Esophagus (tissue), 2 donors: ENCODE results near the gene ALDOA. TPM values are rescaled to one million over a fixed set of nuclear protein-coding genes. Genes with fewer than 3 reads are reported as not detected.
A peak's percentile ranks its signal among the peaks of the same experiment; 100 is the strongest.

Source experiments
- H3K27ac ChIP-seq, 2 donors: one replicate each; pipeline ENCODE4 v1.5.1; 2013; ENCODE audit warnings: low read depth in 2 of 2, mild to moderate bottlenecking in 2 of 2, inconsistent platforms in 1 of 2, low read length in 1 of 2, moderate library complexity in 1 of 2
- H3K27me3 ChIP-seq, 2 donors: one replicate each; pipeline ENCODE4 v1.6.1; 2013; ENCODE audit warnings: low read length in 2 of 2, control low read depth in 1 of 2, mild to moderate bottlenecking in 1 of 2; ENCODE audit not compliant: insufficient read depth in 2 of 2, control insufficient read depth in 1 of 2
- H3K36me3 ChIP-seq, 2 donors: one replicate each; pipeline ENCODE4 v1.6.1; 2013; ENCODE audit warnings: low read length in 1 of 2; ENCODE audit not compliant: control insufficient read depth in 2 of 2, insufficient read depth in 2 of 2
- H3K4me1 ChIP-seq, 2 donors: one replicate each; pipeline ENCODE4 v1.6.1; 2013; ENCODE audit warnings: low read length in 1 of 2; ENCODE audit not compliant: control insufficient read depth in 2 of 2, insufficient read depth in 2 of 2
- H3K4me3 ChIP-seq, 2 donors: one replicate each; pipeline ENCODE4 v1.5.1; 2013; ENCODE audit warnings: low read length in 2 of 2, mild to moderate bottlenecking in 2 of 2, low read depth in 1 of 2, moderate library complexity in 1 of 2
- H3K9me3 ChIP-seq, 2 donors: one replicate each; pipeline ENCODE4 v1.6.1; 2013; ENCODE audit warnings: mild to moderate bottlenecking in 2 of 2, low read depth in 1 of 2, low read length in 1 of 2, moderate library complexity in 1 of 2; ENCODE audit not compliant: control insufficient read depth in 2 of 2, insufficient read depth in 1 of 2
- WGBS, 2 donors: extraction: QIAGEN DNeasy Blood & Tissue Kit; methylation state at CpG; one replicate each; pipeline ENCODE4 v1.1.7; 2013; 5-methylcytosine and 5-hydroxymethylcytosine counted together
- polyA plus RNA-seq, 2 donors: library from polyadenylated mRNA; stranded (reverse); fragments of 200-250 nt; gene quantifications; one replicate each; pipeline ENCODE4 v1.2.3, GENCODE V29; 2013
- donor health status: healthy with polysubstance abuse.
- donor health status: Bipolar disorder and iron deficiency.

Gene ALDOA
- polyA plus RNA-seq, 2 donors, result 1,266 to 1,398 TPM

DNA sequence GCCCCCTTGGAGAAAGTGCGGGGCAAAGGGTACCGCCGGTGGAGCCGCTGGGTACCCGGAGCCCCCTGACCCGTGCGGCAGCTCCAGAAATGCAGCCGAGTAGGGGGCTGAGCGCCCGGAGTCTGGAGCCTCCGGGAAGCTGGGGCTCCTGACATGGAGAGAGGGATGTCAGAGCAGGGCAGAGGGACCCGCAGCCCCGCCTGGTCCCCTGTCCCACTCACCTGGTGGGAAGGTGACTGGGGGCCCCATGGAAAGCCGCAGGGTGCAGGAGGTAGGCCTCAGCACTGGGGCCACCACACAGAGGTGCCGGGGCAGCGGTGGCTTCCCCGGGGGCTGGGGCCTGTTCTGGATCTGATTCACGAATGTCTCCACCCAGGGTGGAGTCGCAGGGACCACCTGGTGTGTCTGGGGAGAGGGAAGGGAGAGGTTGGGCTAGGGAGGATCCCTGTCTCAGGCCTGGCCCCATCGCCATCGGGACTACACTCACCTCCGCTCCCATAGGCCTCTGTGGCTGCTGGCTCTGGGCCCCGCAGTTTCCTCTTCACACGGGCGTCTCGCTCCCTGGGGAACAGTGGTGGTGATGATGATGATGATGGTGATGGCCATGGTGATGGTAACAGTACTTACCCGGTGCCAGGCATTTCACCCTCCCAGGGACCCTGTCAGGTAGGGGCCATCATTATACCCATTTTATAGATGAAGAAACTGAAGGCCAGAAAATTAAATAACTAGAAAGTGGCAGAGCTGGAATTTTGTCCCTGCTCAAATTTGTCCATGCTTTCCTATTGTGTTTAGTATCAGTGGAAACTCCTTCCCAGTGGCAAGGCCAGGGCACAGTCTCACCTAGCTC lies 21.0 kb downstream of the ALDOA start:
- Histone ChIP-seq H3K27me3 (no peaks in the 10 kb centered on the region), H3K36me3 (peaks cover 14 to 45% of the 10 kb centered on the region in 2 donors), H3K9me3 (peaks cover 0 to 2% of the 10 kb centered on the region in 2 donors), H3K27ac (no peak overlapping the region), H3K4me3 (no peak overlapping the region), H3K4me1 (peaks cover 3 to 18% of the 10 kb centered on the region in 2 donors)
- WGBS, 2 donors, result 80 to 85% methylated on average over 26 to 27 of the region's 27 CpGs

DNA sequence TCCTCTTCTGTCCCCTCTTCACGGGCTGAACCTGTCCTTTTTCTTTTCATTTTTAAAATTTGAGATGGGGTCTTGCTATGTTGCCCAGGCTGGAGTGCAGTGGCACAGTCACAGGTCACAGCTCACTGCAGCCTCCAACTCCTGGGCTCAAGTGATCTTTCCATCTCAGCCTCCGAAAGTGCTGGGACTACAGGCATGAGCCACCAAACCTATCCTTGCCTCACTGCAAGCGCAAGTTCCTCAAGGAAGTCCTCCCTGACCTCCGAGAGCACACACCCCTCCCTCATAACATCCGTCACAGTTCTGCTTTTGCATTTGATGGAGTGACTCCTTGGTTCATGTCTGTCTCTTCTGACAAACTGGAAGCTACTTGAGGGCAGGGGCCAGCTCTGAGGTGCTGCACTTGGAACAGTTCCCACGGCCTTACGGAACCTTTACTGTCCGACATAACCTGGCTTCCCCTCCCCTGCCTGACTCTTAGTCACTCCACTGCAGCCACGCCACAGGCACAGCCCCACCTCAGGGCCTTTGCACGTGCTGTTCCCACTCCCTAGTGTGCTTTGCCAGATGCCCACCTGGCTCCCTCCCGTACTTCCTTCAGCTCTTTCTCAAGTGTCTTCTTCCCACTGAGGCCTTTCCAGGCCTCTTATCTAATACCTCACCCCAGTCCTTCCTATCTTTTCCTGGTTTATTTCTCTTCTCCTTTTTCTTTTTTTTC lies 21.8 kb downstream of the ALDOA start:
- 81 to 87% methylated on average over 10 to 11 of the region's 11 CpGs for WGBS, 2 donors
- no peak overlapping the region for H3K27ac ChIP-seq
- H3K4me1 ChIP-seq, result peaks cover 3 to 22% of the 10 kb centered on the region in 2 donors
- H3K4me3 ChIP-seq, result no peak overlapping the region
- H3K27me3 ChIP-seq, result no peaks in the 10 kb centered on the region
- peaks cover 0 to 2% of the 10 kb centered on the region in 2 donors for H3K9me3 ChIP-seq
- peaks cover 14 to 41% of the 10 kb centered on the region in 2 donors for H3K36me3 ChIP-seq

- Histone ChIP-seq H3K9me3 (peaks cover 0 to 2% of the 10 kb centered on the region in 2 donors), H3K36me3 (peaks cover 8 to 31% of the 10 kb centered on the region in 2 donors), H3K27me3 (no peaks in the 10 kb centered on the region), H3K27ac (peak overlapping the region in 1 of 2 donors; percentile 65), H3K4me1 (peaks cover 3 to 25% of the 10 kb centered on the region in 2 donors), H3K4me3 (no peak overlapping the region)
- 59 to 64% methylated on average over 10 of the region's 10 CpGs for whole genome bisulfite sequencing, 2 donors
Observed at GRCh38 chr16:30088237-30088831, 22.8 kb downstream of the ALDOA start.

DNA sequence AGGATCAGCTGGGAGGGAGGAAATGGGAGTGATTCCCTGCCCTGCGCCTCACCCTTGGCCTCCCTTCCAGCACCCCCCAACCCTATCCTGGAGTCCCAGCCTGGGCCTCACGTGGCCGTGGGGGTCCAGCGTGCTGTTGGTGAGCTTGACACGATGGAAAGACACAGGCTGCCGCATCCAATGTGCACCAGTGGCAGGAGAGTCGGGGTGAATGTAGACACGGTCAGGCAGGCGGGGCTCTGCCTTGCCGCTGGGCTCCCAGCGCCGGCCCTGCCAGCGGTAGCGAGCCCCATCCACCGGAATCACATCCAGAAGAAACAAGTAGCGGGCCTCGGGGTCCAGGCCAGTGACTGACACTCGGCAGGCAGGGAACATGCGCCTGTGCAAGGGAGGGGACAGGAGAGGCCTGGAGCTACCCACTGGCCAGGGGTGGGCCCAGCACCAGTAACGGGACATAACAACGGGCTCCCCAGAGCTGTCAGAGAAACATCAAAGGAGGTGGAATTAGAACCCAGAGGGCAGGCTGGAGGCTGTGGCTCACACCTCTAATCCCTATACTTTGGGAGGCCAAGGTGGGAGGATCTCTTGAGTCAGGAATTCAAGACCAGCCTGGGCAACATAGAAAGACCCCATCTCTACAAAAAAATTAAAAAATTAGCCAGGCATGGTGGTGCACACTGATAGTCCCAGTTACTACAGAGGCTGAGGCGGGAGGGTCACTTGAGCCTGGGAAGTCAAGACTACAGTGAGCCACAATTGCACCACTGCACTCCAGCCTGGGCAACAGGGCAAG lies 23.5 kb downstream of the ALDOA start:
- Histone ChIP-seq H3K27ac (peak overlapping the region; percentile 55 to 77), H3K4me1 (peaks cover 3 to 25% of the 10 kb centered on the region in 2 donors), H3K4me3 (no peak overlapping the region), H3K27me3 (no peaks in the 10 kb centered on the region), H3K9me3 (peaks cover 0 to 2% of the 10 kb centered on the region in 2 donors), H3K36me3 (peaks cover 4 to 27% of the 10 kb centered on the region in 2 donors)
- 56 to 80% methylated on average over 22 of the region's 22 CpGs for WGBS, 2 donors

DNA sequence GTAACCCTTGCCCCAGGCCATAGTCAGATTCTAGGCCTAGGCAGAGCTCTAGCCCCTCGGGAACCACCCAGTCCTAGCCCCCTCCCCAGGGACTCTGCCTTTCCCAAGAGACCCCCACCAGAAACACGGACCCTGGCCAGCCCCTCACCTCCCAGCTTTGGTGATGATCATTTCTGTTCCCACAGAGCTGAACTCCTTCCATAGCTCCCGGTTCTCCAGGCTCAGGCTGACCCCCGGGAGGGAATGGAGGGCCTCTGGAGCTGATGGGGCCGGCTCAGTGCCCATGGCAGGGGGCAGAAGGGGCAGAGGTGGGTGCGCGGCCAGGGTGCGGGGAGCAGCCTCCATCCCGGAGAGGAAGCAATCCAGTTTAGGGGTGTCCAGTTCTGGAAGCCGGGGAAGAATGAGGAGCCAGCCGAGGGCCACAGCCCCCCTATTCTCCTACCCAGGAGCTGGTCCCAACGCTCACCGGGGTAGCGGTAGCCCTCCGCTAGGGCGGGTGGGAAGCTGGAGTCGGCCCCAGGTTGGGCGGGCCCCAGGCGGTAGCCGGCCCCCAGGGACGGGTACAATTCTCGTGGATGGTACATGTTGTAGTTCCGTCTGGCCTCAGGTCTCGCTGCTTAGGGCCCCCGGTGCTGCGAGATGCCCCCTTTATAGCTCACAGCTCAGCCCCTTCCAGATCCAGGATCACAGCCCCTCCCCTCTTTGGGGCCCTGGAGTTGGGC lies 25.2 kb downstream of the ALDOA start:
- Histone ChIP-seq H3K4me3 (peak overlapping the region; percentile 50 to 60), H3K4me1 (peaks cover 5 to 33% of the 10 kb centered on the region in 2 donors), H3K27me3 (no peaks in the 10 kb centered on the region), H3K36me3 (peaks cover 0 to 20% of the 10 kb centered on the region in 2 donors), H3K27ac (peak overlapping the region; percentile 97 to 98), H3K9me3 (peaks cover 0 to 2% of the 10 kb centered on the region in 2 donors)
- WGBS, 2 donors, result 48 to 56% methylated on average over 26 of the region's 26 CpGs

- peaks cover 0 to 14% of the 10 kb centered on the region in 2 donors for H3K36me3 ChIP-seq
- peak within 1 kb of the TSS; percentile 50 to 60 for H3K4me3 ChIP-seq
- H3K9me3 ChIP-seq, result peaks cover 0 to 4% of the 10 kb centered on the region in 2 donors
- H3K27me3 ChIP-seq, result no peaks in the 10 kb centered on the region
- H3K27ac ChIP-seq, result peak within 1 kb of the TSS; percentile 97 to 98
- 1 to 2% methylated on average over 75 to 76 of the region's 76 CpGs for whole genome bisulfite sequencing, 2 donors
- H3K4me1 ChIP-seq, result peaks cover 5 to 33% of the 10 kb centered on the region in 2 donors
Observed at GRCh38 chr16:30091474-30092372, 26.2 kb downstream of the ALDOA start, which contains the start of gene TBX6. TBX6 (minus strand) TSS chr16:30091924; CDS start chr16:30091193, 731 bp downstream.

DNA sequence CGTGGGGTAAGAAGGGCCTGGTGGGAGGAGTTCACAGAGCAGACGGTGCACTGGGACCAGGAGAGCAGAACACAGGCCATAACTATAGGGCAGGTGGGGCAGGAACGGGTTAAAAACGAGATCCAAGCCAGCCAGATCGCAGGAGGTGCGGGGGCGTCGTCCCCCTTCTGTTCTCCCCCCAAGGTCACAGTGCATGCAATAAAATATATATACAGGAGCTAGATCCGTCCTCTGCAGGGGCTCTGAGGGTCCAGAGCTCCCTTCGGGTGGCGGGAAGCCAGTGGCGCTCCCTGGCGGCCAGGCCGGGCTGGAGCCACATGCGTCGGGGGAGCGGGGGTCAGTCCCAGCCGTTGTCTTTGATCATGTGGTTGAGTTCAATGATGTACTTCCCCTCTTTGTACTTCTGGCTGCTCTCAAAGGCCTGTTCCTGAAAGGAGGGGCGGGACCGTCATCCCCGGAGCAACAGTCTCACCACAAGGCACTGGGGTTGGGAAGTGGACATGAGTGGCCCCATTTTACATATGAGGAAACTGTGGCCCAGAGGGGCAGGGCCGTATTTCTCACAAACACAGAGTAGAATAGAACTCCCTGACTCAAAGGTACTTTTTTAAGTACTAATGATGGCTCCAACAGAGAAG lies 26.9 kb downstream of the ALDOA start:
- Histone ChIP-seq H3K4me3 (peak overlapping the region; percentile 50 to 60), H3K4me1 (peaks cover 5 to 33% of the 10 kb centered on the region in 2 donors), H3K27me3 (no peaks in the 10 kb centered on the region), H3K27ac (peak overlapping the region; percentile 97 to 98), H3K9me3 (peaks cover 0 to 7% of the 10 kb centered on the region in 2 donors), H3K36me3 (peaks cover 0 to 10% of the 10 kb centered on the region in 2 donors)
- 6 to 14% methylated on average over 22 of the region's 22 CpGs for WGBS, 2 donors
